Measurements from ENCODE around the gene LRCH3. TPM values are rescaled to one million over a fixed set of nuclear protein-coding genes. Genes with fewer than 3 reads are reported as not detected.

The LRCH3 gene
- total RNA-seq, 1 experiment from 2014 or later = 56.4 TPM

DNA sequence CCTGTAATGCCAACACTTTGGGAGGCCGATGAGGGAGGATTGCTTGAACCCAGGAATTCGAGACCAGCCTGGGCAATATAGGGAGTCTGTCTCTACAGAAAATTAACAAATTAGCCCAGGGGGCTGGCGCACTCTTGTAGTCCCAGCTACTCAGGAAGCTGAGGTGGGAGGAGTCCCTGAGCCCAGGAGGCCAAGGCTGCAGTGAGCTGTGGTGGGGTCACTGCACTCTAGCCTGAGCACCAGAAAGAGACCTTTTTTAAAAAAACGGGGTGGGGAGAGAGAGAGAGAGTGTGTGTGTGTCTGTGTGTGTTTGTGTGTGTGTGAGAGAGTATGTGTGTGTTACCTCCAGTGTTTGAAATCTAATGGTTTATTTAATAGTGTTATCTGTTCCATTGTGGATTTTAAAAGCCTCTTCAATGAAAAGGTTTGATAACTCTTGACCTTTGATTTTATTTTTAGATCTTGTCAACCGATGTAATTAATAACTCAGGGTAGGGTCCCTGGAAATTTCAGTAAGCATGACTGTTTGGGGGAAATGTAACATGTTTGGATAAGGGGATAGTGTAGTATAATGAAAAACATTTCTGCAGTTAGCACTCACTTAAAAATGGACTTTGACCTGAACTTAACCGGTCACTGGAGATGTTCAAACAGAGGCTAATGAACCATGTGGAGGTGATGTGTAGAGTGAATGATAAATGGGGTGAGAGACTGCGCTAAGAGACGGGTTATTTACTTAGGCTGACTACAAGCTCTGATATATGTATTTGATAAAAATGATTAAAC is 29.7 kb downstream of the LRCH3 start:
- no peak overlapping the region for H3K56ac ChIP-seq (ENCODE audit: insufficient read length, low read depth, low read length)
- H3K14ac ChIP-seq (ENCODE audit: insufficient read depth, low read length) = no peak overlapping the region
- no peaks in the 10 kb centered on the region for H3K9me3 Mint-ChIP-seq
- no peaks in the 10 kb centered on the region for H3K4me1 Mint-ChIP-seq
- H3K9ac ChIP-seq (ENCODE audit: extremely low read depth, insufficient read length, low read length) = no peak overlapping the region
- no peak overlapping the region for H2BK5ac ChIP-seq (ENCODE audit: insufficient read length, low read length)
- H2BK12ac ChIP-seq (ENCODE audit: insufficient read length, low read depth, low read length) = no peak overlapping the region
- H3K4me3 Mint-ChIP-seq = no peak overlapping the region
- H3K23me2 ChIP-seq (ENCODE audit: insufficient read length, low read depth, low read length, poor library complexity, severe bottlenecking) = no peaks in the 10 kb centered on the region
- WGBS (ENCODE audit: extremely low coverage, insufficient read length, low lambda C conversion rate) = no CpG with 5 or more reads among the region's 8 CpGs
- H4K20me1 ChIP-seq (ENCODE audit: control insufficient read depth, insufficient read depth, insufficient read length) = no peaks in the 10 kb centered on the region
- no peak overlapping the region for H2AFZ ChIP-seq (ENCODE audit: low read length)
- H3K9me3 ChIP-seq (ENCODE audit: control insufficient read depth, low read depth, low read length) = no peaks in the 10 kb centered on the region
- H3K36me3 Mint-ChIP-seq (ENCODE audit: insufficient read depth in 1 of 3, low read depth in 3 of 3) = peaks cover 25 to 46% (median 45%) of the 10 kb centered on the region in 3 experiments; a peak in 6 of 7 replicates
- H3K4ac ChIP-seq (ENCODE audit: low read depth, low read length) = no peak overlapping the region
- H4K5ac ChIP-seq (ENCODE audit: insufficient read length, low read depth, low read length) = no peak overlapping the region
- TF ChIP-seq, protein P1, sequence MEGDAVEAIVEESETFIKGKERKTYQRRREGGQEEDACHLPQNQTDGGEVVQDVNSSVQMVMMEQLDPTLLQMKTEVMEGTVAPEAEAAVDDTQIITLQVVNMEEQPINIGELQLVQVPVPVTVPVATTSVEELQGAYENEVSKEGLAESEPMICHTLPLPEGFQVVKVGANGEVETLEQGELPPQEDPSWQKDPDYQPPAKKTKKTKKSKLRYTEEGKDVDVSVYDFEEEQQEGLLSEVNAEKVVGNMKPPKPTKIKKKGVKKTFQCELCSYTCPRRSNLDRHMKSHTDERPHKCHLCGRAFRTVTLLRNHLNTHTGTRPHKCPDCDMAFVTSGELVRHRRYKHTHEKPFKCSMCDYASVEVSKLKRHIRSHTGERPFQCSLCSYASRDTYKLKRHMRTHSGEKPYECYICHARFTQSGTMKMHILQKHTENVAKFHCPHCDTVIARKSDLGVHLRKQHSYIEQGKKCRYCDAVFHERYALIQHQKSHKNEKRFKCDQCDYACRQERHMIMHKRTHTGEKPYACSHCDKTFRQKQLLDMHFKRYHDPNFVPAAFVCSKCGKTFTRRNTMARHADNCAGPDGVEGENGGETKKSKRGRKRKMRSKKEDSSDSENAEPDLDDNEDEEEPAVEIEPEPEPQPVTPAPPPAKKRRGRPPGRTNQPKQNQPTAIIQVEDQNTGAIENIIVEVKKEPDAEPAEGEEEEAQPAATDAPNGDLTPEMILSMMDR (conservative IDR thresholded peaks at IDR 0.05) = no peak
- no peak overlapping the region for H3K4me2 ChIP-seq (ENCODE audit: insufficient read depth, insufficient read length, low read length)
- no peak overlapping the region for H2BK20ac ChIP-seq (ENCODE audit: low read depth, low read length, poor library complexity, severe bottlenecking)
- H2BK15ac ChIP-seq (ENCODE audit: low read depth, low read length) = no peak overlapping the region
- H3K23ac ChIP-seq (ENCODE audit: insufficient read length, low read depth, low read length) = no peak overlapping the region
- H3K18ac ChIP-seq (ENCODE audit: insufficient read length, low read depth, low read length) = no peak overlapping the region
- no peak overlapping the region for H2BK120ac ChIP-seq (ENCODE audit: low read depth, low read length, poor library complexity, severe bottlenecking)
- DNase-seq = no peak
- H3K27ac ChIP-seq (ENCODE audit: insufficient read length, low read depth, low read length) = no peak overlapping the region
- no peak overlapping the region for H4K91ac ChIP-seq (ENCODE audit: insufficient read length, low read depth, low read length)
- H3K79me1 ChIP-seq (ENCODE audit: insufficient read depth, low read depth, low read length, poor library complexity, severe bottlenecking) = peaks cover 3% of the 10 kb centered on the region
- H3K27ac Mint-ChIP-seq = peak overlapping the region in 1 of 3 experiments; percentile 77; a peak in 1 of 7 replicates
- no peaks in the 10 kb centered on the region for H3K27me3 ChIP-seq (ENCODE audit: insufficient read depth, low read length)
- H3T11ph ChIP-seq (ENCODE audit: low read length) = no peak overlapping the region
- H4K8ac ChIP-seq (replicated peaks; ENCODE audit: insufficient read length, low read depth, low read length) = no peak overlapping the region
- H3K27me3 Mint-ChIP-seq (ENCODE audit: low read depth) = no peaks in the 10 kb centered on the region
- no peaks in the 10 kb centered on the region for H3K79me2 ChIP-seq (ENCODE audit: insufficient read depth, low read length)
- no peak overlapping the region for H2AK5ac ChIP-seq (ENCODE audit: insufficient read length, low read length)
- H3K4me1 ChIP-seq (ENCODE audit: insufficient read depth, low read length) = no peaks in the 10 kb centered on the region
